Transverse colon (tissue), 4 donors: Measurements from ENCODE around the gene HCAR1. TPM values are rescaled to one million over a fixed set of nuclear protein-coding genes. Genes with fewer than 3 reads are reported as not detected.
"Not testable (repeated sequence)": the region's sequence is repeated elsewhere in the genome, so short reads cannot be mapped to it uniquely, and the experiment has no call there.

Source experiments
- DNase-seq: peaks from one replicate; pipeline ENCODE4 v3.0.0-alpha.2; 2019
- H3K27ac ChIP-seq, 4 donors: fragments of 200-600 bp; sonication (generic); 2 replicates each; pipeline ENCODE4 v1.5.1; 2016 to 2018; ENCODE audit warnings: inconsistent platforms in 4 of 4
- H3K27me3 ChIP-seq: fragments of 200-600 bp; sonication (generic); 2 replicates; pipeline ENCODE4 v1.5.1; 2017; ENCODE audit warnings: inconsistent platforms
- H3K36me3 ChIP-seq, 4 donors: fragments of 200-600 bp; sonication (generic); 2 replicates each; pipeline ENCODE4 v1.5.1; 2017 to 2019; ENCODE audit warnings: inconsistent platforms in 4 of 4
- H3K4me1 ChIP-seq, 4 donors: fragments of 200-600 bp; sonication (generic); 2 replicates each; pipeline ENCODE4 v1.5.1; 2017 to 2020; ENCODE audit warnings: inconsistent platforms in 4 of 4
- H3K4me3 ChIP-seq, 4 donors: fragments of 200-600 bp; sonication (generic); 1 replicate in 1 of 4; 2 replicates in 3 of 4; pipeline versions ENCODE4 v1.5.1 to v1.6.1; 2017 to 2019; ENCODE audit warnings: inconsistent platforms in 4 of 4
- H3K9me3 ChIP-seq, 2 donors: fragments of 200-600 bp; sonication (generic); 2 replicates each; pipeline ENCODE4 v1.5.1; 2017 to 2019; ENCODE audit warnings: inconsistent platforms in 2 of 2
- CTCF ChIP-seq, 5 experiments: fragments of 200-600 bp in 3 of 5; fragments of 450-650 bp in 2 of 5; sonication (generic) in 3 of 5; IDR thresholded peaks; 1 replicate in 2 of 5; 2 replicates in 3 of 5; pipeline ENCODE4 v1.5.1; 2016 to 2017; ENCODE audit warnings: antibody characterized with exemption in 5 of 5, inconsistent platforms in 3 of 5, mild to moderate bottlenecking in 2 of 5, moderate library complexity in 1 of 5
- EP300 ChIP-seq: sonication (generic); formaldehyde crosslinking; IDR thresholded peaks from one replicate; pipeline ENCODE4 v1.6.1; 2017; ENCODE audit warnings: antibody characterized with exemption, low read depth
- POLR2A ChIP-seq: fragments of 450-650 bp; IDR thresholded peaks from one replicate; pipeline ENCODE4 v1.6.1; 2016; ENCODE audit warnings: antibody characterized with exemption, mild to moderate bottlenecking, moderate library complexity
- POLR2AphosphoS5 ChIP-seq, 3 donors: sonication (generic); formaldehyde crosslinking; IDR thresholded peaks; one replicate each; pipeline ENCODE4 v1.6.1; 2016; ENCODE audit warnings: antibody characterized with exemption in 3 of 3
- WGBS, 2 donors: methylation state at CpG; one replicate each; pipeline ENCODE4 v1.1.5; 2018; ENCODE audit warnings: low coverage in 1 of 2; 5-methylcytosine and 5-hydroxymethylcytosine counted together
- in situ Hi-C, 4 donors: fragments of 200-750 bp; cut with MboI; loops; one replicate each; pipeline versions ENCODE4 v1.15.0 to v1.15.1; 2017; ENCODE audit warnings: low sequenced_read_pairs in 3 of 4, low pct_ligation_motif_present in 1 of 4, low pct_unique_long_range_greater_than_20kb in 1 of 4
- intact Hi-C: fragments of 100-400 bp; cut with DNase I; formaldehyde crosslinking; loops from one replicate; pipeline ENCODE4 v1.15.1; 2023; ENCODE audit warnings: low total_unique reads
- small RNA-seq, 4 donors: library from RNA; depleted of rRNA; stranded (forward); fragments of <200 nt; gene quantifications; one replicate each; pipeline ENCODE3, GENCODE V24; 2016
- total RNA-seq, 4 donors: library from RNA; depleted of rRNA; stranded (reverse); fragments of >200 nt; gene quantifications; one replicate each; pipeline ENCODE4 v1.1.0, GENCODE V29; 2016

HCAR1 gene
- total RNA-seq, 4 donors from 2014 or later = 0.16 TPM; not detected in 3

GRCh38 chr12:122681814-122682213 is 48.8 kb downstream of the HCAR1 start:
- H3K4me3 ChIP-seq = no peak overlapping the region
- no peak for DNase-seq
- no peaks in the 10 kb centered on the region for H3K27me3 ChIP-seq
- no peak overlapping the region for H3K27ac ChIP-seq
- in situ Hi-C loops (no loop called here), intact Hi-C loops (no loop called here)
- no peaks in the 10 kb centered on the region for H3K4me1 ChIP-seq
- WGBS, 2 donors = 69 to 80% methylated on average over 1 to 4 of the region's 4 CpGs
- H3K9me3 ChIP-seq = no peaks in the 10 kb centered on the region
- TF ChIP-seq POLR2AphosphoS5 (IDR thresholded peaks at IDR 0.05) (no peak), POLR2A (no peak), CTCF (IDR thresholded peaks at IDR 0.05) (no peak), EP300 (no peak)
- H3K36me3 ChIP-seq = no peaks in the 10 kb centered on the region

- intact Hi-C loops, H3K36me3 ChIP-seq, H3K27me3 ChIP-seq, in situ Hi-C loops, H3K4me1 ChIP-seq, H3K27ac ChIP-seq, H3K9me3 ChIP-seq, DNase-seq, H3K4me3 ChIP-seq: not testable (repeated sequence)
- 90 to 92% methylated on average over 4 to 6 of the region's 6 CpGs for WGBS, 2 donors
Observed at GRCh38 chr12:122680989-122681388, 49.7 kb downstream of the HCAR1 start.

GRCh38 chr12:122676781-122677180 is 53.9 kb downstream of the HCAR1 start:
- in situ Hi-C loops = not testable (repeated sequence)
- WGBS, 2 donors = 99% methylated on average over 31 of the region's 32 CpGs; no CpG with 5 or more reads in 1 of the 2 donors

More at GRCh38 chr12:122676781-122677180, 53.9 kb downstream of the HCAR1 start:
- intact Hi-C loops, H3K36me3 ChIP-seq, H3K4me3 ChIP-seq, H3K4me1 ChIP-seq, H3K27me3 ChIP-seq, H3K9me3 ChIP-seq, DNase-seq, H3K27ac ChIP-seq: not testable (repeated sequence)

Small RNA genes within 50 kb of the gene (small RNA-seq; reads per million reads assigned to genes)
- gene AC026333.2 (0 reads per million in 4 donors), gene RF00019 (0 reads per million in 4 donors)

Other genes starting within 250 kb of the HCAR1 start
- gene ZCCHC8, start 229.9 kb downstream of the HCAR1 start, total RNA-seq = 10 to 100 TPM; 15.9 to 28.4 (median 19.9) TPM
- 100 to 1,000 TPM in 2 of 4 donors, 10 to 100 TPM in 2; 73.4 to 251 (median 99.7) TPM for gene RSRC2, start 203.9 kb downstream of the HCAR1 start, total RNA-seq
- 10 to 100 TPM; 10.6 to 79.4 (median 23.1) TPM for gene KNTC1, start 203.6 kb downstream of the HCAR1 start, total RNA-seq
- under 1 TPM in 1 of 4 donors, not detected in 3; 0.27 TPM for gene HCAR2, start 27.5 kb downstream of the HCAR1 start, total RNA-seq
- not detected for gene HCAR3, start 14.0 kb downstream of the HCAR1 start, total RNA-seq
- 10 to 100 TPM in 3 of 4 donors, 1 to 10 TPM in 1; 3.6 to 31.6 (median 23.5) TPM for gene DENR, start 22.0 kb upstream of the HCAR1 start, total RNA-seq
- gene CCDC62, start 43.7 kb upstream of the HCAR1 start, total RNA-seq = under 1 TPM in 2 of 4 donors, not detected in 2; 0.16 to 0.55 TPM
- 100 to 1,000 TPM in 2 of 4 donors, 10 to 100 TPM in 2; 72.4 to 459 (median 146) TPM for gene HIP1R, start 104.6 kb upstream of the HCAR1 start, total RNA-seq
- 100 to 1,000 TPM in 2 of 4 donors, 10 to 100 TPM in 2; 46.6 to 126 (median 104) TPM for gene VPS37B, start 165.3 kb upstream of the HCAR1 start, total RNA-seq
- gene ABCB9, start 235.6 kb upstream of the HCAR1 start, total RNA-seq = 10 to 100 TPM in 1 of 4 donors, 1 to 10 TPM in 2, under 1 TPM in 1; 0.40 to 15.3 (median 9.2) TPM
- 10 to 100 TPM; 12.0 to 36.0 (median 18.4) TPM for gene OGFOD2, start 244.4 kb upstream of the HCAR1 start, total RNA-seq
- 100 to 1,000 TPM in 3 of 4 donors, 10 to 100 TPM in 1; 77.4 to 225 (median 184) TPM for gene ARL6IP4, start 249.8 kb upstream of the HCAR1 start, total RNA-seq